GM18502 (cell line): ENCODE measurements around the gene NKAP.
"Not testable (repeated sequence)": the region's sequence is repeated elsewhere in the genome, so short reads cannot be mapped to it uniquely, and the experiment has no call there.

Experiments used
- ATAC-seq: cut with Tn5 transposase; IDR thresholded peaks from one replicate; pipeline ENCODE4 v1.9.1; 2021; ENCODE audit warnings: mild to moderate bottlenecking; ENCODE audit not compliant: unreplicated experiment, poor library complexity

Gene NKAP

GRCh38 chrX:119942173-119942819, 1.3 kb downstream of the NKAP start:
- ATAC-seq: no peak

DNA sequence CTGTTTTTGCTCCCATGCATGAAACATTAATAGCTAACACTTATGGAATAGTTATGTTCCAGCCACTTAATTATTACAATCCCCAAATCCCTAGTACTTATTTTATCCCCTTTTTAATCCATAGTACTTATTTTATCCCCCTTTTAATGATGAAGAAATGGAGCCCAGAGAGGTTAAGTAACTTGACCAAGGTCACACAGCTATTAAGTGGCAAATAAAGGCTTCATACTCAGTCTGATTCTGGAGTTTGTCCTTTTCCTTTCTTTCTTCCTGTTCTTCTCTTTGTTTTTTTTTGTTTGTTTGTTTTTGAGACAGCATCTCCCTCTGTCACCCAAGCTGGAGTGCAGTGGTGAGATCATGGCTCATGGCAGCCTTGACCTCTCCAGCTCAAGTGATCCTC, 2.2 kb downstream of the NKAP start:
- ATAC-seq: no peak

GRCh38 chrX:119935215-119935874, 8.2 kb downstream of the NKAP start:
- no peak for ATAC-seq

GRCh38 chrX:119922391-119922790, 21.2 kb downstream of the NKAP start:
- ATAC-seq: not testable (repeated sequence)

- no peak for ATAC-seq
Observed at GRCh38 chrX:119919835-119920585, 23.5 kb downstream of the NKAP start.

GRCh38 chrX:119917877-119918276, 25.7 kb downstream of the NKAP start:
- no peak for ATAC-seq

DNA sequence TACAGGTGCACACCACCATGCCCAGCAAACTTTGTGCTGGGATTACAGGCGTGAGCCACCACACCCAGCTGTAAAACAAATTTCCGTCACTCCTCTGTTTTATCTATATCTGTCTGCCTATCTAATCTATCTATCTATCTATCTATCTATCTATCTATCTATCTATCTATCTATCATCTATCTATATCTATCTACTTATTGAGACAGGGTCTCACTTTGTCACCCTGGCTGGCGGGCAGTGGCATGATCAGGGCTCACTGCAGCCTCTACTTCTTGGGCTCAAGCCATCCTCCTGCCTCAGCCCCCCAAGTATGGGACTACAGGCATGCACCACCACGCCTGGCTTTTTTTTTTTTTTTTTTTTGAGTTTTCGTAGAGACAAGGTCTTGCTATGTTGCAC, 27.2 kb downstream of the NKAP start:
- no peak for ATAC-seq

DNA sequence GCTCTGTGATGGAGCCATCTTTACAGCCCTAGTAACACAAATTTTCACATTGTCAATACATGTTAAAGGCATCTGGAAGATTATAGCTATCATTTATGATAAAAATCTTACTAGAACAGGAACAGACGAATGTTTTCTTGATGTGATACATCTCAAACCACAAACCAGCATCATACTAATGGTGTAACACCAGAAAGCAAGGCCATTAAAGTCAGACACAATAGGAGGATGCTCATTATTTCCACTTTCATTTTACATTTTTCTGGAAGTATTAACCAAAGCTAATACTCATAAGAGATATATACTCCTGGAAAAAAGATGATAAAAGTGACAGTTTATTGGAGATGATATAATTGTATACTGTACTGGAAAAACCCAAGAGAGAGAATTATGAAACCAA, 42.6 kb downstream of the NKAP start:
- ATAC-seq: no peak

- no peak for ATAC-seq
Observed at GRCh38 chrX:119899125-119899524, 44.4 kb downstream of the NKAP start.

GRCh38 chrX:119895843-119896326, 47.7 kb downstream of the NKAP start, which contains the start of gene AKAP14:
Gene AKAP14 (plus strand): TSS chrX:119895893. CDS start chrX:119903224, 7,331 bp downstream.
- ATAC-seq: no peak

GRCh38 chrX:119891961-119892692, 51.4 kb downstream of the NKAP start:
- not testable (repeated sequence) for ATAC-seq

GRCh38 chrX:119890626-119891025, 52.9 kb downstream of the NKAP start:
- ATAC-seq: not testable (repeated sequence)

- ATAC-seq: peak; percentile 96
Observed at GRCh38 chrX:119887721-119888425, 55.7 kb downstream of the NKAP start.

DNA sequence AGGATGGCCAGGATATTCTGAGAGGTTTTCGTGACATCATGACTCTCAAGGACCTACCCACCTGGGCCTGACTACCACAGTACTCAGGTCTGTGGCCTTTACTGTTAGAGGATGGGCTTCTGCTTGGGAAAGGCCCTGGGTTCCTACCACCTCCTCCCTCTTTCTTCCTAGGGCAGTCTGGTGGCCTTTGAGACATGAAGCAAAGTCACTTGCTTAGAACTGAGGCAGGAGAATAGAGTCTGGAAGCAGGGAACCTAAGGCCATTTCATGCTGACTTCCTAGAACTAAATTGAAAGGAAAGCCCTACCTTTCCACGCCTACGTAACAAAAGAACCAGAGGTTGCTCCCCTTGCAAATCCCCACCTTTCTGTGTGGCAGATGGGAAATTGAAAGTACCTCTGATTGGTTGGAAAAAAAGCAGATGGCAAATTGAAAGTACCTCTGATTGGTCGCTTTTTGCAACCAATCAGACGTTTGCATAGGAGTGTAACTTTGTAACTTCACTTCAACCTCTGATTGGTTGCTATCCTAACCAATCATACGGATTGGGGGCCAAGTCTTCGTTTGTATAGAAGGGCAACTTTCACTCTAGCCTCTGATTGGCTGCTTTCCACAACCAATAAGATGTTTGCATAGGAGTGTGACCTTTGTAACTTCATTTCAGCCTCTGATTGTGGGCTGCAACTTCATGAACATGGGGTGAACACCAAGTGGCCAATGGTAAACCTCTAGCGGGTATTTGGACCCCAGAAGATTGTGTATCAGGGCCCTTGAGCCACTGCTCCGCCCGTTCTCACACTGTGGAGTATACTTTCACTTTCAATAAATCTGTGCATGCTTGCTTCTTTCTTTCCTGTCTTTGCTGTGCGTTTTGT, 57.8 kb downstream of the NKAP start:
- no peak for ATAC-seq

DNA sequence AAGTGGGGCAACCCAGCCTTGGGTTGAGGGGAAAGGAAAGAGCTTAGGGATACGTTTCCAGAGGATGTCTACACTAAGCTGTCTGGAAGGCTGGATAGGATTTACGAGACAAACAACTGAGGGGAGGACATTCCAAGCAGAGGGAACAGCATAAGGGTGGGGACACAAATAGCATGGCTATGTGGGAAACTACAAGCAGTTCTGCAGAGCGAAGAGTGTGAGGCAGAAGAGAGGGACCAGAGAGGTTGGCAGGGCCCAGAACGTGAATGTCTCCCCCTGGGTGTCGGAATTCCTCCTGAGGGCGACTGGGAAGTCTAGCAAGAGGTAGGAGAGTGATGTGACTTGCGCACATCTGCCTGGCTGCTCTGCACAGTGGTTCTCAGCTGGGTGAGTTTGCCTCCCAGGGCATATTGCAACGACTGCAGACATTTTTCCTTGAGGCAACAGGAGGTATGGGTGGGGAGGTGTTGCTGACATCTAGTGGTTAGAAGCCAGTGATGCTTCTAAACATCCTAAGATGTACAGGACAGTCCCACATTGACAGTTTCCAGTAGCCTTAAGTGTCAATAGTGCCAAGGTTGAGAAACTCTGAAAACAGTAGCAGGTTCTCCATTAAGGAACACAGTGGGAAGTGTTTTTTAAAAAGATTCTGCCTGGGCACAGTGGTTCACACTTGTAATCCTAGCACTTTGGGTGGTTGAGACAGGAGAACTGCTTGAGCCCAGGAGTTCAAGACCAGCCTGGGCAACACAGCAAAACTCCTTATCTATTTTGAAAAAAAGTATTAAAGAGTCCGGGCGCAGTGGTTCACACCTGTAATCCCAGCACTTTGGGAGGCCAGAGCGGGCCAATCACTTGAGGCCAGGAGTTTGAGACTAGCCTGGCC, 62.8 kb downstream of the NKAP start:
- peak; percentile 90 for ATAC-seq

DNA sequence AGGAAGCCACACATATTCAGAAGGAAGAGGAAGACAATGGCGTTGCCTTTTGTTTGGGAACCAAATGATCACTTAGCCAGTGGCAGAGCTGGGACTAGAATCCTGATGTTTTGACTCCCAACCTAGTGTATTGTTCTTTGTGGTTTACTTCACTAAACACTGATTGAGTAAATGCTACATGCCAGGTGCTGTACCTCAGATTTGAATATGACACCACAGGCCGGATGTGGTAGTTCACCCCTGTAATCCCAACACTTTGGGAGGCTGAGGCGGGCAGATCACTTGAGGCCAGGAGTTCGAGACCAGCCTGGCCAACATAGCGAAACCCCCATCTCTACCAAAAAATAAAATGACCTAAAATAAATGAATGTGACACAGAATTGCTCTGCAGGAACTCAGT, 63.5 kb downstream of the NKAP start:
- ATAC-seq: no peak

- no peak for ATAC-seq
Observed at GRCh38 chrX:119878740-119879139, 64.8 kb downstream of the NKAP start.
